WTC11 (cell line): ENCODE data around the gene PEBP1. TPM values are rescaled to one million over a fixed set of nuclear protein-coding genes. Genes with fewer than 3 reads are reported as not detected.
A peak's percentile ranks its signal among the peaks of the same experiment; 100 is the strongest.

Experiments used
- ATAC-seq: fragments of 200-7000 bp; cut with Tn5 transposase; 2 replicates; pipeline ENCODE4 v1.10.0; 2021; ENCODE audit warnings: mild to moderate bottlenecking, moderate library complexity
- CTCF ChIA-PET: fragments of 300-600 bp; sonication (Branson Sonifier 250); formaldehyde crosslinking; loops from one replicate; lab custom pipeline; 2021; ENCODE audit warnings: antibody characterized with exemption; lab: Charles Lee
- POLR2A ChIA-PET: fragments of 350-600 bp; sonication (Branson Sonifier 250); formaldehyde crosslinking; loops from one replicate; lab custom pipeline; 2021; ENCODE audit warnings: antibody characterized with exemption; lab: Charles Lee
- DNase-seq: peaks from one replicate; pipeline ENCODE4 v3.0.0; 2021; ENCODE audit warnings: low spot score
- H3K27ac Mint-ChIP-seq: 2 replicates; pipeline ENCODE4 v1.8.0; 2021; ENCODE audit warnings: mixed read lengths
- H3K27me3 Mint-ChIP-seq: 2 replicates; pipeline ENCODE4 v1.8.0; 2021; ENCODE audit warnings: low read depth, mild to moderate bottlenecking, moderate library complexity, mixed read lengths
- H3K36me3 Mint-ChIP-seq: 2 replicates; pipeline ENCODE4 v1.8.0; 2021; ENCODE audit warnings: mixed read lengths
- H3K4me1 Mint-ChIP-seq: 2 replicates; pipeline ENCODE4 v1.8.0; 2022; ENCODE audit warnings: mixed read lengths
- H3K4me3 Mint-ChIP-seq: 2 replicates; pipeline ENCODE4 v1.8.0; 2021; ENCODE audit warnings: mild to moderate bottlenecking, moderate library complexity, mixed read lengths
- H3K9me3 Mint-ChIP-seq: 2 replicates; pipeline ENCODE4 v1.8.0; 2021; ENCODE audit warnings: mixed read lengths
- AR ChIP-seq: fragments of 250-450 bp; sonication (Bioruptor Pico); IDR thresholded peaks from 2 replicates; pipeline ENCODE4 v1.9.0; 2021; ENCODE audit warnings: mild to moderate bottlenecking
- CTCF ChIP-seq: fragments of 200-600 bp; IDR thresholded peaks from 2 replicates; pipeline ENCODE4 v1.8.0; 2022; ENCODE audit warnings: antibody characterized with exemption
- FOXK1 ChIP-seq: sonication (generic); formaldehyde crosslinking; IDR thresholded peaks from 2 replicates; pipeline ENCODE4 v1.8.0; 2022; ENCODE audit warnings: mild to moderate bottlenecking, moderate library complexity, missing genetic modification reagents
- GABPB1 ChIP-seq: sonication (generic); formaldehyde crosslinking; IDR thresholded peaks from 2 replicates; pipeline ENCODE4 v1.8.1; 2023; ENCODE audit warnings: mild to moderate bottlenecking, missing genetic modification reagents
- GTF2I ChIP-seq: fragments of 250-450 bp; sonication (Bioruptor Pico); conservative IDR thresholded peaks from 2 replicates; pipeline ENCODE4 v1.4.0; 2021; ENCODE audit warnings: mild to moderate bottlenecking
- HMGXB4 ChIP-seq: sonication (generic); formaldehyde crosslinking; IDR thresholded peaks from 2 replicates; pipeline ENCODE4 v1.8.1; 2023; ENCODE audit warnings: mild to moderate bottlenecking, moderate library complexity, missing genetic modification reagents
- KAT7 ChIP-seq: sonication (generic); formaldehyde crosslinking; IDR thresholded peaks from 2 replicates; pipeline ENCODE4 v1.8.1; 2023; ENCODE audit warnings: missing genetic modification reagents, mild to moderate bottlenecking, borderline replicate concordance
- NFATC4 ChIP-seq: fragments of 250-450 bp; sonication (Bioruptor Pico); IDR thresholded peaks from 2 replicates; pipeline ENCODE4 v1.9.0; 2021; ENCODE audit warnings: mild to moderate bottlenecking
- NFYB ChIP-seq: sonication (generic); formaldehyde crosslinking; conservative IDR thresholded peaks from 2 replicates; pipeline ENCODE4 v1.8.0; 2022; ENCODE audit warnings: low read depth, missing genetic modification reagents
- ZNF281 ChIP-seq: sonication (generic); formaldehyde crosslinking; IDR thresholded peaks from 2 replicates; pipeline ENCODE4 v1.8.0; 2023; ENCODE audit warnings: mild to moderate bottlenecking, missing genetic modification reagents
- ZNF416 ChIP-seq: fragments of 250-450 bp; sonication (Bioruptor Pico); IDR thresholded peaks from 2 replicates; pipeline ENCODE4 v1.9.0; 2021; ENCODE audit warnings: mild to moderate bottlenecking, inconsistent platforms
- total RNA-seq: library from RNA; stranded (reverse); gene quantifications from 3 replicates; pipeline ENCODE4 v1.2.3, GENCODE V29; 2021

Gene PEBP1
- total RNA-seq, 1 experiment from 2014 or later: 363 TPM

- Mint-ChIP-seq H3K36me3 (peaks cover 13% of the 10 kb centered on the region), H3K9me3 (no peaks in the 10 kb centered on the region), H3K4me3 (no peak overlapping the region), H3K27ac (no peak overlapping the region), H3K27me3 (no peaks in the 10 kb centered on the region; the same call in 1 of the 2 replicates), H3K4me1 (no peaks in the 10 kb centered on the region)
- CTCF ChIA-PET: no interaction called here
- no peak for TF ChIP-seq ZNF416
- ATAC-seq (no peak), DNase-seq (no peak)
- POLR2A ChIA-PET: no interaction called here
Observed at GRCh38 chr12:118151755-118152154, 15.8 kb downstream of the PEBP1 start.

- no peaks in the 10 kb centered on the region for H3K27me3 Mint-ChIP-seq
- H3K9me3 Mint-ChIP-seq: no peaks in the 10 kb centered on the region
- H3K4me1 Mint-ChIP-seq: peaks cover 4% of the 10 kb centered on the region; the same call in 1 of the 2 replicates
- H3K36me3 Mint-ChIP-seq: peaks cover 8% of the 10 kb centered on the region
- H3K27ac Mint-ChIP-seq: no peak overlapping the region
- TF ChIP-seq FOXK1 (CRISPR knock-in tag) (no peak), GABPB1 (no peak), ZNF281 (CRISPR knock-in tag) (no peak), AR (CRISPR knock-in tag) (no peak), GTF2I (no peak), HMGXB4 (no peak), KAT7 (no peak), NFATC4 (CRISPR knock-in tag) (no peak)
- TF ChIP-seq, all 79 proteins: peak for 0
- no peak overlapping the region for H3K4me3 Mint-ChIP-seq
- ChIA-PET POLR2A (no interaction called here), CTCF (interaction anchor here (3.9 kb wide), 1 partner anchor 216 kb away, joined by 19 read pairs; the partner anchor contains the start of gene SUDS3)
- no peak for ATAC-seq
- DNase-seq: no peak
Observed at GRCh38 chr12:118160536-118160935, 24.6 kb downstream of the PEBP1 start.

GRCh38 chr12:118164798-118165486 lies 29.0 kb downstream of the PEBP1 start:
- Mint-ChIP-seq H3K27me3 (no peaks in the 10 kb centered on the region), H3K36me3 (peaks cover 3% of the 10 kb centered on the region; the same call in 1 of the 2 replicates), H3K4me1 (peaks cover 4% of the 10 kb centered on the region; the same call in 1 of the 2 replicates), H3K27ac (peak overlapping the region; percentile 67; the same call in 1 of the 2 replicates), H3K9me3 (no peaks in the 10 kb centered on the region), H3K4me3 (no peak overlapping the region)
- POLR2A ChIA-PET: no interaction called here
- peak; percentile 81 for ATAC-seq
- peak; percentile 59 for DNase-seq
- TF ChIP-seq NFYB (CRISPR knock-in tag): no peak
- TF ChIP-seq CTCF: peak; percentile 36
- TF ChIP-seq, all 79 proteins: peak for 1
- CTCF ChIA-PET: interaction anchor here (0.6 to 5.2 kb wide), 18 partner anchors 10 to 290 kb away, joined by 3 to 43 read pairs (median 4); partner anchors contain the start of gene SUDS3
